ENCODE measurements around the gene THUMPD2. TPM values are rescaled to one million over a fixed set of nuclear protein-coding genes. Genes with fewer than 3 reads are reported as not detected.

The THUMPD2 gene
- total RNA-seq, 2 experiments from 2014 or later: 15.2 to 18.4 TPM

- no peak overlapping the region for H3K27ac Mint-ChIP-seq
Measured at GRCh38 chr2:39743269-39743776, 35.7 kb downstream of the THUMPD2 start.

GRCh38 chr2:39741871-39742270, 37.2 kb downstream of the THUMPD2 start:
- Mint-ChIP-seq H3K4me3 (no peak overlapping the region), H3K27ac (no peak overlapping the region), H3K27me3 (no peaks in the 10 kb centered on the region), H3K9me3 (ENCODE audit: low read depth) (no peaks in the 10 kb centered on the region), H3K36me3 (ENCODE audit: low read depth) (peaks cover 46% of the 10 kb centered on the region), H3K4me1 (peaks cover 7% of the 10 kb centered on the region)
- ATAC-seq (no peak), DNase-seq (no peak)
- intact Hi-C loops (cut with DNase I, micrococcal nuclease): no loop called here
- POLR2A ChIA-PET: no interaction called here
- CTCF ChIA-PET: interaction anchor here (0.5 to 1.5 kb wide), 2 partner anchors 362 to 414 kb away, joined by 3 to 4 read pairs; no protein-coding TSS in a partner anchor

More at GRCh38 chr2:39743269-39743776, 35.7 kb downstream of the THUMPD2 start:
- Mint-ChIP-seq H3K4me1 (no peaks in the 10 kb centered on the region), H3K9me3 (ENCODE audit: low read depth) (no peaks in the 10 kb centered on the region), H3K27me3 (no peaks in the 10 kb centered on the region), H3K4me3 (no peak overlapping the region), H3K36me3 (ENCODE audit: low read depth) (peaks cover 35% of the 10 kb centered on the region)
- ATAC-seq: no peak
- ChIA-PET CTCF (interaction anchor here (0.9 to 1.3 kb wide), 2 partner anchors 14 to 24 kb away, joined by 3 to 4 read pairs; no protein-coding TSS in a partner anchor), POLR2A (interaction anchor here (0.6 kb wide), 1 partner anchor 10 kb away, joined by 3 read pairs; no protein-coding TSS in a partner anchor)
- intact Hi-C loops (cut with DNase I, micrococcal nuclease): no loop called here
- no peak for DNase-seq

- Mint-ChIP-seq H3K27ac (no peak overlapping the region), H3K9me3 (ENCODE audit: low read depth) (no peaks in the 10 kb centered on the region), H3K4me1 (peaks cover 9% of the 10 kb centered on the region), H3K27me3 (no peaks in the 10 kb centered on the region), H3K4me3 (no peak overlapping the region), H3K36me3 (ENCODE audit: low read depth) (peaks cover 56% of the 10 kb centered on the region)
- DNase-seq (no peak), ATAC-seq (no peak)
- POLR2A ChIA-PET: no interaction called here
- intact Hi-C loops (cut with DNase I, micrococcal nuclease): loop anchor here (10.0 kb wide), 2 partner anchors 205 to 685 kb away; no protein-coding TSS in a partner anchor
- CTCF ChIA-PET: interaction anchor here (0.7 to 1.9 kb wide), 3 partner anchors 10 to 68 kb away, joined by 3 to 7 read pairs (median 5); no protein-coding TSS in a partner anchor
Measured at GRCh38 chr2:39739386-39739785, 39.7 kb downstream of the THUMPD2 start.

- H3K27me3 Mint-ChIP-seq: no peaks in the 10 kb centered on the region
- H3K36me3 Mint-ChIP-seq (ENCODE audit: low read depth): peaks cover 61% of the 10 kb centered on the region
- ChIA-PET CTCF (interaction anchor here (0.7 to 1.9 kb wide), 3 partner anchors 9 to 67 kb away, joined by 3 to 7 read pairs (median 5); no protein-coding TSS in a partner anchor), POLR2A (no interaction called here)
- ATAC-seq: no peak
- H3K4me1 Mint-ChIP-seq: peaks cover 9% of the 10 kb centered on the region
- no peak overlapping the region for H3K27ac Mint-ChIP-seq
- DNase-seq: no peak
- no peak overlapping the region for H3K4me3 Mint-ChIP-seq
- intact Hi-C loops (cut with DNase I, micrococcal nuclease): loop anchor here (10.0 kb wide), 2 partner anchors 204 to 684 kb away; no protein-coding TSS in a partner anchor
- H3K9me3 Mint-ChIP-seq (ENCODE audit: low read depth): no peaks in the 10 kb centered on the region
Measured at GRCh38 chr2:39738936-39739335, 40.1 kb downstream of the THUMPD2 start.

- no peaks in the 10 kb centered on the region for H3K9me3 Mint-ChIP-seq (ENCODE audit: low read depth)
- ChIA-PET POLR2A (interaction anchor here (0.5 kb wide), 1 partner anchor 451 kb away, joined by 3 read pairs; no protein-coding TSS in a partner anchor), CTCF (interaction anchor here (1.9 kb wide), 1 partner anchor 11 kb away, joined by 5 read pairs; no protein-coding TSS in a partner anchor)
- H3K4me1 Mint-ChIP-seq: peaks cover 9% of the 10 kb centered on the region
- H3K4me3 Mint-ChIP-seq: no peak overlapping the region
- no peak overlapping the region for H3K27ac Mint-ChIP-seq
- intact Hi-C loops (cut with DNase I, micrococcal nuclease): loop anchor here (10.0 kb wide), 2 partner anchors 203 to 683 kb away; no protein-coding TSS in a partner anchor
- ATAC-seq (no peak), DNase-seq (no peak)
- no peaks in the 10 kb centered on the region for H3K27me3 Mint-ChIP-seq
- H3K36me3 Mint-ChIP-seq (ENCODE audit: low read depth): peaks cover 60% of the 10 kb centered on the region
Measured at GRCh38 chr2:39737661-39738060, 41.4 kb downstream of the THUMPD2 start.

GRCh38 chr2:39736640-39737039, 42.4 kb downstream of the THUMPD2 start:
- Mint-ChIP-seq H3K4me3 (no peak overlapping the region), H3K36me3 (ENCODE audit: low read depth) (peaks cover 60% of the 10 kb centered on the region)

GRCh38 chr2:39735648-39736047, 43.4 kb downstream of the THUMPD2 start:
- ATAC-seq (no peak), DNase-seq (no peak)
- POLR2A ChIA-PET: no interaction called here
- no peaks in the 10 kb centered on the region for H3K9me3 Mint-ChIP-seq (ENCODE audit: low read depth)
- intact Hi-C loops (cut with DNase I, micrococcal nuclease): loop anchor here (10.0 kb wide), 2 partner anchors 201 to 681 kb away; no protein-coding TSS in a partner anchor
- H3K4me1 Mint-ChIP-seq: peaks cover 9% of the 10 kb centered on the region
- H3K27ac Mint-ChIP-seq: no peak overlapping the region
- H3K4me3 Mint-ChIP-seq: no peak overlapping the region
- CTCF ChIA-PET: interaction anchor here (1.2 kb wide), 1 partner anchor 12 kb away, joined by 4 read pairs; no protein-coding TSS in a partner anchor
- no peaks in the 10 kb centered on the region for H3K27me3 Mint-ChIP-seq
- peaks cover 54% of the 10 kb centered on the region for H3K36me3 Mint-ChIP-seq (ENCODE audit: low read depth)

More at GRCh38 chr2:39736640-39737039, 42.4 kb downstream of the THUMPD2 start:
- ChIA-PET CTCF (no interaction called here), POLR2A (no interaction called here)
- ATAC-seq (no peak), DNase-seq (no peak)
- Mint-ChIP-seq H3K27ac (no peak overlapping the region), H3K27me3 (no peaks in the 10 kb centered on the region), H3K9me3 (ENCODE audit: low read depth) (no peaks in the 10 kb centered on the region), H3K4me1 (peaks cover 9% of the 10 kb centered on the region)
- intact Hi-C loops (cut with DNase I, micrococcal nuclease): loop anchor here (10.0 kb wide), 2 partner anchors 202 to 682 kb away; no protein-coding TSS in a partner anchor

GRCh38 chr2:39734445-39734844, 44.6 kb downstream of the THUMPD2 start:
- POLR2A ChIA-PET: no interaction called here
- peaks cover 50% of the 10 kb centered on the region for H3K36me3 Mint-ChIP-seq (ENCODE audit: low read depth)
- DNase-seq: no peak
- intact Hi-C loops (cut with DNase I, micrococcal nuclease): loop anchor here (10.0 kb wide), 2 partner anchors 200 to 680 kb away; no protein-coding TSS in a partner anchor
- no peak for ATAC-seq
- H3K27ac Mint-ChIP-seq: no peak overlapping the region
- H3K9me3 Mint-ChIP-seq (ENCODE audit: low read depth): no peaks in the 10 kb centered on the region
- CTCF ChIA-PET: interaction anchor here (6.7 kb wide), 1 partner anchor 355 kb away, joined by 37 read pairs; no protein-coding TSS in a partner anchor
- no peaks in the 10 kb centered on the region for H3K27me3 Mint-ChIP-seq
- peaks cover 9% of the 10 kb centered on the region for H3K4me1 Mint-ChIP-seq
- no peak overlapping the region for H3K4me3 Mint-ChIP-seq

- ChIA-PET CTCF (interaction anchor here (1.0 to 6.7 kb wide), 2 partner anchors 15 to 354 kb away, joined by 4 to 37 read pairs; no protein-coding TSS in a partner anchor), POLR2A (interaction anchor here (0.6 kb wide), 1 partner anchor 10 kb away, joined by 3 read pairs; no protein-coding TSS in a partner anchor)
- Mint-ChIP-seq H3K9me3 (ENCODE audit: low read depth) (peaks cover under 1% of the 10 kb centered on the region), H3K36me3 (ENCODE audit: low read depth) (peaks cover 41% of the 10 kb centered on the region), H3K27me3 (no peaks in the 10 kb centered on the region), H3K4me1 (peaks cover 13% of the 10 kb centered on the region), H3K4me3 (no peak overlapping the region), H3K27ac (no peak overlapping the region)
- DNase-seq (no peak), ATAC-seq (no peak)
- intact Hi-C loops (cut with DNase I, micrococcal nuclease): loop anchor here (10.0 kb wide), 2 partner anchors 198 to 678 kb away; no protein-coding TSS in a partner anchor
Measured at GRCh38 chr2:39733070-39733674, 45.9 kb downstream of the THUMPD2 start.

GRCh38 chr2:39732482-39732881, 46.6 kb downstream of the THUMPD2 start:
- Mint-ChIP-seq H3K4me1 (peaks cover 10% of the 10 kb centered on the region), H3K9me3 (ENCODE audit: low read depth) (peaks cover 2% of the 10 kb centered on the region), H3K36me3 (ENCODE audit: low read depth) (peaks cover 34% of the 10 kb centered on the region), H3K27ac (no peak overlapping the region), H3K27me3 (no peaks in the 10 kb centered on the region), H3K4me3 (no peak overlapping the region)
- intact Hi-C loops (cut with DNase I, micrococcal nuclease): loop anchor here (10.0 kb wide), 2 partner anchors 198 to 678 kb away; no protein-coding TSS in a partner anchor
- ATAC-seq: no peak
- ChIA-PET CTCF (interaction anchor here (1.0 to 6.7 kb wide), 2 partner anchors 14 to 353 kb away, joined by 4 to 37 read pairs; no protein-coding TSS in a partner anchor), POLR2A (interaction anchor here (0.7 kb wide), 1 partner anchor 746 kb away, joined by 3 read pairs; no protein-coding TSS in a partner anchor)
- DNase-seq: no peak

- intact Hi-C loops (cut with DNase I, micrococcal nuclease): loop anchor here (10.0 kb wide), 2 partner anchors 197 to 677 kb away; no protein-coding TSS in a partner anchor
- peaks cover 2% of the 10 kb centered on the region for H3K9me3 Mint-ChIP-seq (ENCODE audit: low read depth)
- CTCF ChIA-PET: interaction anchor here (0.5 to 6.7 kb wide), 6 partner anchors 18 to 785 kb away, joined by 3 to 37 read pairs (median 4); no protein-coding TSS in a partner anchor
Measured at GRCh38 chr2:39731546-39731945, 47.5 kb downstream of the THUMPD2 start.

More at GRCh38 chr2:39731546-39731945, 47.5 kb downstream of the THUMPD2 start:
- ATAC-seq: no peak
- Mint-ChIP-seq H3K4me3 (no peak overlapping the region), H3K36me3 (ENCODE audit: low read depth) (peaks cover 30% of the 10 kb centered on the region), H3K4me1 (peaks cover 8% of the 10 kb centered on the region), H3K27me3 (no peaks in the 10 kb centered on the region), H3K27ac (no peak overlapping the region)
- no peak for DNase-seq
- POLR2A ChIA-PET: no interaction called here
